ENCODE results near the gene C4orf51. TPM values are rescaled to one million over a fixed set of nuclear protein-coding genes. Genes with fewer than 3 reads are reported as not detected.

Gene C4orf51
- total RNA-seq, 1 donor from 2014 or later: not detected

DNA sequence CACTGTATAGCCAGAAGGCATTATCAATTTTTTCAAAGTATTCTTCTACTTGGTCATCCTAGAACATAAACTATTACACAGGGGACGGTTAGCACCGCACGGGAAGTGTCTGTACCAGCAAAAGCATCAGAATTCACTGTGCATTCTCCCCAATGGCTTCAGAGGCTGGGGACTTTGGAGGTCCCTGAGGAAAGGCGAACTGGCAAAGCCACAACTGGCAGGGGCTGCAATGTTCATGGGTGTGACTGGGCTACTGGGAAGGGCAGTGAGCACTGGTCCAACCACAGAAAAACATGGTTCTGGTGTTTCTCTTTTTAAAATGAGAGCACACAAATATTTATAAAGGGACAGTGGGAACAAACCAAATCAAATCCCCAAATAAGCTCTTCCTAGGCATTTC, 83.5 kb downstream of the C4orf51 start:
- Histone ChIP-seq H3K4me3 (no peak overlapping the region), H3K9me3 (no peaks in the 10 kb centered on the region), H3K27ac (no peak overlapping the region), H3K4me1 (no peaks in the 10 kb centered on the region), H3K36me3 (peaks cover 46% of the 10 kb centered on the region), H3K27me3 (ENCODE audit: low read depth) (no peaks in the 10 kb centered on the region)
- TF ChIP-seq, protein P1, sequence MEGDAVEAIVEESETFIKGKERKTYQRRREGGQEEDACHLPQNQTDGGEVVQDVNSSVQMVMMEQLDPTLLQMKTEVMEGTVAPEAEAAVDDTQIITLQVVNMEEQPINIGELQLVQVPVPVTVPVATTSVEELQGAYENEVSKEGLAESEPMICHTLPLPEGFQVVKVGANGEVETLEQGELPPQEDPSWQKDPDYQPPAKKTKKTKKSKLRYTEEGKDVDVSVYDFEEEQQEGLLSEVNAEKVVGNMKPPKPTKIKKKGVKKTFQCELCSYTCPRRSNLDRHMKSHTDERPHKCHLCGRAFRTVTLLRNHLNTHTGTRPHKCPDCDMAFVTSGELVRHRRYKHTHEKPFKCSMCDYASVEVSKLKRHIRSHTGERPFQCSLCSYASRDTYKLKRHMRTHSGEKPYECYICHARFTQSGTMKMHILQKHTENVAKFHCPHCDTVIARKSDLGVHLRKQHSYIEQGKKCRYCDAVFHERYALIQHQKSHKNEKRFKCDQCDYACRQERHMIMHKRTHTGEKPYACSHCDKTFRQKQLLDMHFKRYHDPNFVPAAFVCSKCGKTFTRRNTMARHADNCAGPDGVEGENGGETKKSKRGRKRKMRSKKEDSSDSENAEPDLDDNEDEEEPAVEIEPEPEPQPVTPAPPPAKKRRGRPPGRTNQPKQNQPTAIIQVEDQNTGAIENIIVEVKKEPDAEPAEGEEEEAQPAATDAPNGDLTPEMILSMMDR (IDR thresholded peaks at IDR 0.05): no peak
- DNase-seq (no peak), ATAC-seq (no peak)
- intact Hi-C loops (cut with DNase I): no loop called here

DNA sequence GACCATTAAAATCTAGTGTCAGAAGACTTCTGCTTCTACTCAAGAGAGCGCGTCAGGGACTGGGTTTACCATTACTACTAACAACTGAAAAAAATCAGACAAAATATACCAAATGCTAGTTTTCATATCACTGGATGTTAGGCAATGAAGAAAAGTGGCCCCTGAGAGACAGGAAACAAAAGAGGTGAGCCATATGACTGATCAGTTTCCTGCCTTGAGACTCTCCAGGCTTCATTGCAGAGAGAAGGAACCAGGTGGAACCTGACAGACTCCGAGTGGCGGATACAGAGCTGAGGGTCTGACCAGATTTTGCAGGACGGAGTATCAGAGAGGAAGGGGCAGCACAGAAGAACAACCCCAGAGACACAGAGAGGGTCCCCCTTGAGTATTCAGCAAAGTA, 86.3 kb downstream of the C4orf51 start:
- no peak for DNase-seq
- intact Hi-C loops (cut with DNase I): no loop called here
- Histone ChIP-seq H3K4me3 (no peak overlapping the region), H3K27me3 (ENCODE audit: low read depth) (no peaks in the 10 kb centered on the region), H3K36me3 (peaks cover 32% of the 10 kb centered on the region), H3K4me1 (no peaks in the 10 kb centered on the region), H3K27ac (no peak overlapping the region), H3K9me3 (no peaks in the 10 kb centered on the region)
- ATAC-seq: no peak
- TF ChIP-seq, protein P1 (IDR thresholded peaks at IDR 0.05): no peak

- H3K4me3 ChIP-seq: no peak overlapping the region
- intact Hi-C loops (cut with DNase I): no loop called here
- peak; percentile 25 to 43 for ATAC-seq
- TF ChIP-seq, protein P1 (IDR thresholded peaks at IDR 0.05): no peak
- H3K36me3 ChIP-seq: peaks cover 27% of the 10 kb centered on the region
- no peak for DNase-seq
- no peaks in the 10 kb centered on the region for H3K27me3 ChIP-seq (ENCODE audit: low read depth)
- no peak overlapping the region for H3K27ac ChIP-seq
- no peaks in the 10 kb centered on the region for H3K4me1 ChIP-seq
- no peaks in the 10 kb centered on the region for H3K9me3 ChIP-seq
Measured at GRCh38 chr4:145769450-145770037, 89.6 kb downstream of the C4orf51 start.

DNA sequence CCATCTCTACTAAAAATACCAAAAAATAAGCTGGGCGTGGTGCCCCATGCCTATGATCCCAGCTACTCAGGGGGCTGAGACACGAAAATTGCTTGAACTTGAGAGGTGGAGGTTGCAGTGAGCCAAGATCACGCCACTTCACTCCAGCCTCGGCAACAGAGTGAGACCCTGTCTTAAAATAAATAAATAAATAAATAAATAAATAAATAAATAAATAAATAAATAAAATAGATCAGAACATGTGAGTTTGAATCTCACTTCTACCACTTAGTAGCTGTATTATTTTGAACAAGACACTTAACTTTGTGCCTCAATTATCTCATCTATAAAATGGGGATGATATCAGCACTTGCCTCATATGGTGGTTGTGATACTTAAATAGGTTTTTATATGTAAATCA, 90.2 kb downstream of the C4orf51 start:
- TF ChIP-seq, protein P1 (IDR thresholded peaks at IDR 0.05): no peak
- Histone ChIP-seq H3K4me3 (no peak overlapping the region), H3K9me3 (no peaks in the 10 kb centered on the region), H3K27ac (no peak overlapping the region), H3K36me3 (peaks cover 25% of the 10 kb centered on the region), H3K27me3 (ENCODE audit: low read depth) (no peaks in the 10 kb centered on the region), H3K4me1 (no peaks in the 10 kb centered on the region)
- intact Hi-C loops (cut with DNase I): no loop called here
- ATAC-seq: no peak
- DNase-seq: no peak

DNA sequence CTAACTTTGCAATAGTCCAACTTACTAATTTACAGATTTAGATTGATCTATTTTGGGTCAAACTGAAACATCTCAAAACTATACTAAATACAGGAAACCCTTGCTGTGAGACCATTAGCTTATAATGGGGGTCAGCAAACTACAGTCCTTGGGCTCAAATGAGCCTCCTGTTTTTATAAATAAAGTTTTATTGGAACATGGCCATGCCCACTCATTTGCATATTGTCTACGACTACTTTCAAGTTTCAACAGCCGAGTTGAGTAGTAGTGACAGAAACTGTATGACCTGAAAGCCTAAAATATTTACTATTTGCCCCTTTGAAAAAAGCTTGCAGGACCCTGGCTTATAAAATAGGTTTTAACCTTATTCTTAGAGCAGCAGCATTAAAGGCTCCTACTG, 92.4 kb downstream of the C4orf51 start:
- Histone ChIP-seq H3K4me1 (no peaks in the 10 kb centered on the region), H3K27ac (no peak overlapping the region), H3K9me3 (no peaks in the 10 kb centered on the region), H3K36me3 (peaks cover 21% of the 10 kb centered on the region), H3K27me3 (ENCODE audit: low read depth) (no peaks in the 10 kb centered on the region), H3K4me3 (no peak overlapping the region)
- ATAC-seq (no peak), DNase-seq (no peak)
- intact Hi-C loops (cut with DNase I): no loop called here
- TF ChIP-seq, protein P1 (IDR thresholded peaks at IDR 0.05): no peak
